Measurements from ENCODE around the gene SDK1.

SDK1 gene

GRCh38 chr7:3518546-3518945, 217.5 kb downstream of the SDK1 start:
- DNase-seq (ENCODE audit: low spot score), result no peak

GRCh38 chr7:3520206-3520605, 219.2 kb downstream of the SDK1 start:
- DNase-seq (ENCODE audit: low spot score), result no peak

GRCh38 chr7:3527496-3528124, 226.6 kb downstream of the SDK1 start:
- DNase-seq (ENCODE audit: low spot score), result no peak

- peak; percentile 20 for DNase-seq (ENCODE audit: low spot score)
Measured at GRCh38 chr7:3533040-3533439, 232.0 kb downstream of the SDK1 start.

GRCh38 chr7:3537210-3537875, 236.3 kb downstream of the SDK1 start:
- DNase-seq (ENCODE audit: low spot score), result no peak

- no peak for DNase-seq (ENCODE audit: low spot score)
Measured at GRCh38 chr7:3538041-3538440, 237.0 kb downstream of the SDK1 start.

GRCh38 chr7:3540456-3541220, 239.6 kb downstream of the SDK1 start:
- DNase-seq (ENCODE audit: low spot score), result no peak

GRCh38 chr7:3544202-3544601, 243.2 kb downstream of the SDK1 start:
- no peak for DNase-seq (ENCODE audit: low spot score)

- no peak for DNase-seq (ENCODE audit: low spot score)
Measured at GRCh38 chr7:3548815-3549214, 247.8 kb downstream of the SDK1 start.

- DNase-seq (ENCODE audit: low spot score), result no peak
Measured at GRCh38 chr7:3549601-3550000, 248.5 kb downstream of the SDK1 start.

- no peak for DNase-seq (ENCODE audit: low spot score)
Measured at GRCh38 chr7:3551536-3551935, 250.5 kb downstream of the SDK1 start.

- DNase-seq (ENCODE audit: low spot score), result no peak
Measured at GRCh38 chr7:3552499-3552898, 251.4 kb downstream of the SDK1 start.

- DNase-seq (ENCODE audit: low spot score), result peak; percentile 88
Measured at GRCh38 chr7:3558400-3558799, 257.3 kb downstream of the SDK1 start.

- no peak for DNase-seq (ENCODE audit: low spot score)
Measured at GRCh38 chr7:3559278-3559677, 258.2 kb downstream of the SDK1 start.

- DNase-seq (ENCODE audit: low spot score), result no peak
Measured at GRCh38 chr7:3560495-3560894, 259.4 kb downstream of the SDK1 start.

GRCh38 chr7:3561932-3562331, 260.9 kb downstream of the SDK1 start:
- no peak for DNase-seq (ENCODE audit: low spot score)

GRCh38 chr7:3564231-3564630, 263.2 kb downstream of the SDK1 start:
- DNase-seq (ENCODE audit: low spot score), result no peak

- DNase-seq (ENCODE audit: low spot score), result no peak
Measured at GRCh38 chr7:3568516-3568915, 267.5 kb downstream of the SDK1 start.

GRCh38 chr7:3569643-3570042, 268.6 kb downstream of the SDK1 start:
- no peak for DNase-seq (ENCODE audit: low spot score)

- DNase-seq (ENCODE audit: low spot score), result no peak
Measured at GRCh38 chr7:3573151-3573550, 272.1 kb downstream of the SDK1 start.

- no peak for DNase-seq (ENCODE audit: low spot score)
Measured at GRCh38 chr7:3574386-3574785, 273.3 kb downstream of the SDK1 start.

GRCh38 chr7:3575753-3576531, 274.9 kb downstream of the SDK1 start:
- no peak for DNase-seq (ENCODE audit: low spot score)
